ENCODE results near the gene SERPINB7.

DNA sequence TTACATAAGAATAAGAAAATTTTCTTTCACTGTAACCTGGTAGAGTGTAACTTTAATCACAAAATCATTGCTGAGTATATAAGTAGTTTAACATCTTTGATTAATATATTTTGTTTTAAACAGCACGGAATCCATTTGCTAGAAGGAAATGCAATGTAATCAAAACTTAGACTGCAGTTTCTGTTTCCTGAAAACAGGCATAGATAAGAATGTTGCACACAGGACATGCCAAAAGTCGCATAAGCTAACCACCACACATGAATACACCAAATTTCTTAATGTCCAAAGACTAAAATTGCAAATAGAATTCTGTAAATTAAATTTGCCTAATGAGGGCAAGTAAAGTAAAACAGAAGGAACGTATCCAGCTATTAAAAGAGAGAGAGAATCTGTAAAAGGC is 61.2 kb downstream of the SERPINB7 start:
- TF ChIP-seq, protein P1, sequence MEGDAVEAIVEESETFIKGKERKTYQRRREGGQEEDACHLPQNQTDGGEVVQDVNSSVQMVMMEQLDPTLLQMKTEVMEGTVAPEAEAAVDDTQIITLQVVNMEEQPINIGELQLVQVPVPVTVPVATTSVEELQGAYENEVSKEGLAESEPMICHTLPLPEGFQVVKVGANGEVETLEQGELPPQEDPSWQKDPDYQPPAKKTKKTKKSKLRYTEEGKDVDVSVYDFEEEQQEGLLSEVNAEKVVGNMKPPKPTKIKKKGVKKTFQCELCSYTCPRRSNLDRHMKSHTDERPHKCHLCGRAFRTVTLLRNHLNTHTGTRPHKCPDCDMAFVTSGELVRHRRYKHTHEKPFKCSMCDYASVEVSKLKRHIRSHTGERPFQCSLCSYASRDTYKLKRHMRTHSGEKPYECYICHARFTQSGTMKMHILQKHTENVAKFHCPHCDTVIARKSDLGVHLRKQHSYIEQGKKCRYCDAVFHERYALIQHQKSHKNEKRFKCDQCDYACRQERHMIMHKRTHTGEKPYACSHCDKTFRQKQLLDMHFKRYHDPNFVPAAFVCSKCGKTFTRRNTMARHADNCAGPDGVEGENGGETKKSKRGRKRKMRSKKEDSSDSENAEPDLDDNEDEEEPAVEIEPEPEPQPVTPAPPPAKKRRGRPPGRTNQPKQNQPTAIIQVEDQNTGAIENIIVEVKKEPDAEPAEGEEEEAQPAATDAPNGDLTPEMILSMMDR (conservative IDR thresholded peaks at IDR 0.05; ENCODE audit: low read depth, low read length), result no peak
- no peak for TF ChIP-seq EZH2 (IDR thresholded peaks at IDR 0.05; ENCODE audit: low read length, unreplicated experiment)
